GM12878 (cell line): ENCODE data around the gene C10orf67. TPM values are rescaled to one million over a fixed set of nuclear protein-coding genes. Genes with fewer than 3 reads are reported as not detected.
"Not testable (repeated sequence)": the region's sequence is repeated elsewhere in the genome, so short reads cannot be mapped to it uniquely, and the experiment has no call there.

Experiments used
- ATAC-seq: fragments of 200-7000 bp; cut with Tn5 transposase; 3 replicates; pipeline ENCODE4 v1.9.1; 2020; ENCODE audit warnings: mild to moderate bottlenecking, moderate library complexity
- BruUV-seq: library from RNA; stranded (reverse); fragments of 400-500 nt; replicated peaks from 2 replicates; lab custom pipeline; 2021; lab: Mats Ljungman, UMichigan
- CTCF ChIA-PET: fragments of 300-600 bp; sonication (Branson Sonifier 250); formaldehyde crosslinking; extraction: SDS; loops from one replicate; lab custom pipeline; 2021; ENCODE audit warnings: inconsistent platforms; lab: Yijun Ruan, JAX
- POLR2A ChIA-PET: fragments of 350-600 bp; formaldehyde crosslinking; extraction: SDS; loops from one replicate; lab custom pipeline; 2021; ENCODE audit warnings: inconsistent platforms; lab: Charles Lee
- RAD21 ChIA-PET: fragments of 300-600 bp; sonication (Branson Sonifier 250); formaldehyde crosslinking; loops from one replicate; lab custom pipeline; 2023; ENCODE audit warnings: antibody characterized with exemption; ENCODE audit not compliant: unreplicated experiment; lab: Charles Lee
- SMC1A ChIA-PET: fragments of 300-600 bp; sonication (Branson Sonifier 250); formaldehyde crosslinking; loops from one replicate; lab custom pipeline; 2023; ENCODE audit not compliant: unreplicated experiment, uncharacterized antibody; lab: Charles Lee
- DNase-seq: peaks from one replicate; pipeline ENCODE4 v3.0.0-alpha.2; 2011; ENCODE audit warnings: low read depth, low spot score
- FAIRE-seq: peaks from 3 replicates; lab custom pipeline; 2011; peaks lifted over from hg19 to GRCh38; lab: Jason Lieb, UNC
- H2AFZ ChIP-seq: 2 replicates; pipeline ENCODE4 v1.6.0; 2011; ENCODE audit warnings: low read depth, low read length, control low read depth; ENCODE audit not compliant: control insufficient read depth
- H3K27ac ChIP-seq: 2 replicates; pipeline ENCODE4 v1.5.1; 2011; ENCODE audit warnings: control low read depth; ENCODE audit not compliant: control insufficient read depth, insufficient read depth
- H3K27me3 ChIP-seq, 2 experiments: replicated peaks in 1 of 2; 2 replicates each; pipeline versions ENCODE4 v1.6.0 to v1.6.1; 2011; ENCODE audit warnings: low read length in 1 of 2; ENCODE audit not compliant: control insufficient read depth in 2 of 2, insufficient read depth in 2 of 2
- H3K36me3 ChIP-seq, 2 experiments: 2 replicates each; pipeline ENCODE4 v1.5.1; 2011; ENCODE audit warnings: low read length in 1 of 2; ENCODE audit not compliant: control insufficient read depth in 2 of 2, insufficient read depth in 2 of 2
- H3K4me1 ChIP-seq: 2 replicates; pipeline ENCODE4 v1.6.1; 2011; ENCODE audit warnings: mild to moderate bottlenecking, low read length, moderate library complexity, mixed read lengths; ENCODE audit not compliant: control insufficient read depth, insufficient read depth
- H3K4me2 ChIP-seq: 2 replicates; pipeline ENCODE4 v1.6.0; 2011; ENCODE audit warnings: control low read depth; ENCODE audit not compliant: control insufficient read depth, insufficient read depth
- H3K4me3 ChIP-seq: fragments of 200-600 bp; sonication (generic); 2 replicates; pipeline ENCODE4 v1.5.1; 2016
- H3K79me2 ChIP-seq: 2 replicates; pipeline ENCODE4 v1.6.0; 2011; ENCODE audit warnings: low read length; ENCODE audit not compliant: control insufficient read depth, insufficient read depth
- H3K9ac ChIP-seq: 2 replicates; pipeline ENCODE4 v1.8.0; 2011; ENCODE audit warnings: low read length, control low read depth, mixed read lengths; ENCODE audit not compliant: control insufficient read depth, insufficient read depth
- H3K9me3 ChIP-seq: replicated peaks from 3 replicates; pipeline ENCODE4 v1.5.1; 2011; ENCODE audit warnings: mild to moderate bottlenecking, low read length; ENCODE audit not compliant: control insufficient read depth, insufficient read depth
- H4K20me1 ChIP-seq: 2 replicates; pipeline ENCODE4 v1.6.0; 2011; ENCODE audit not compliant: control insufficient read depth, insufficient read depth
- ATF7 ChIP-seq: fragments of 450-650 bp; IDR thresholded peaks from 2 replicates; pipeline ENCODE4 v1.6.1; 2016; ENCODE audit warnings: low read depth, mild to moderate bottlenecking
- LARP7 ChIP-seq: fragments of 450-650 bp; IDR thresholded peaks from 2 replicates; pipeline ENCODE4 v1.6.1; 2017; ENCODE audit warnings: mild to moderate bottlenecking
- MYC ChIP-seq: IDR thresholded peaks from 2 replicates; pipeline ENCODE4 v1.6.1; 2011; ENCODE audit warnings: mild to moderate bottlenecking, low read length, moderate library complexity, inconsistent platforms; ENCODE audit not compliant: insufficient read depth, insufficient replicate concordance, insufficient read length, severe bottlenecking
- NBN ChIP-seq: fragments of 450-650 bp; IDR thresholded peaks from 2 replicates; pipeline ENCODE4 v1.6.1; 2016
- NR2C2 ChIP-seq: IDR thresholded peaks from 2 replicates; pipeline ENCODE4 v1.6.1; 2011; ENCODE audit warnings: borderline replicate concordance, low read depth; ENCODE audit not compliant: control insufficient read depth, insufficient read length
- PAX5 ChIP-seq: IDR thresholded peaks from 2 replicates; pipeline ENCODE4 v1.6.1; 2011; ENCODE audit warnings: low read depth, low read length, borderline replicate concordance
- SMC3 ChIP-seq: IDR thresholded peaks from 2 replicates; pipeline ENCODE4 v1.6.1; 2011; ENCODE audit warnings: low read length, improper control_type of control experiment, borderline replicate concordance
- ZNF622 ChIP-seq: fragments of 450-650 bp; IDR thresholded peaks from 2 replicates; pipeline ENCODE4 v1.6.1; 2017; ENCODE audit warnings: mild to moderate bottlenecking, inconsistent platforms
- WGBS: methylation state at CpG from one replicate; pipeline ENCODE4 v1.1.6; 2016; ENCODE audit warnings: low lambda C conversion rate; ENCODE audit not compliant: insufficient replicate concordance, insufficient coverage; ENCODE audit errors: missing lambda C conversion rate; 5-methylcytosine and 5-hydroxymethylcytosine counted together
- in situ Hi-C: fragments of 300-500 bp; cut with MboI; formaldehyde crosslinking; loops from 9 replicates; pipeline ENCODE4 v1.14.3; 2018; ENCODE audit warnings: mixed read lengths
- intact Hi-C: fragments of 100-400 bp; cut with micrococcal nuclease; formaldehyde crosslinking; loops from one replicate; pipeline ENCODE4 v1.14.2; 2022; ENCODE audit not compliant: unreplicated experiment
- polyA plus RNA-seq, 11 experiments: library from polyadenylated mRNA; depleted of rRNA in 4 of 11; unstranded in 6 of 11; stranded (reverse) in 5 of 11; fragments of >200 nt; fragmentation: Nextera tagmentation in 4 of 11; fragmentation: Illumina TruSeq in 1 of 11; extraction: Ambion mirVana in 4 of 11; extraction: Trizol in 1 of 11; gene quantifications; 1 replicate in 1 of 11; 2 replicates in 10 of 11; pipeline versions ENCODE4 v1.2.1 to v1.2.3, GENCODE V29; 2011 to 2016; ENCODE audit warnings: inconsistent platforms in 2 of 11, missing spikeins in 2 of 11, low read depth in 1 of 11
- total RNA-seq, 4 experiments: library from RNA; depleted of rRNA in 3 of 4; stranded (reverse); fragments of >200 nt in 3 of 4; fragmentation: Illumina TruSeq in 1 of 4; extraction: Trizol in 1 of 4; gene quantifications; 2 replicates each; pipeline versions ENCODE4 v1.2.1 to v1.2.3, GENCODE V29; 2013 to 2021
- TF ChIP-seq, protein P1 (sequence below): fragments of 450-650 bp; formaldehyde crosslinking; IDR thresholded peaks from 2 replicates; pipeline ENCODE4 v1.4.0; 2020; ENCODE audit warnings: mild to moderate bottlenecking, moderate library complexity
- TF ChIP-seq, protein P2 (sequence below): fragments of 450-650 bp; IDR thresholded peaks from 2 replicates; pipeline ENCODE4 v1.6.1; 2018; ENCODE audit warnings: mild to moderate bottlenecking, low read depth, moderate library complexity; ENCODE audit not compliant: partially characterized antibody

Gene C10orf67
- total and polyA plus RNA-seq, 10 of the 15 experiments (the other 5 are each of a cell fraction or from before 2014, with no cell fraction given) = 0.06 TPM; not detected in 9

DNA sequence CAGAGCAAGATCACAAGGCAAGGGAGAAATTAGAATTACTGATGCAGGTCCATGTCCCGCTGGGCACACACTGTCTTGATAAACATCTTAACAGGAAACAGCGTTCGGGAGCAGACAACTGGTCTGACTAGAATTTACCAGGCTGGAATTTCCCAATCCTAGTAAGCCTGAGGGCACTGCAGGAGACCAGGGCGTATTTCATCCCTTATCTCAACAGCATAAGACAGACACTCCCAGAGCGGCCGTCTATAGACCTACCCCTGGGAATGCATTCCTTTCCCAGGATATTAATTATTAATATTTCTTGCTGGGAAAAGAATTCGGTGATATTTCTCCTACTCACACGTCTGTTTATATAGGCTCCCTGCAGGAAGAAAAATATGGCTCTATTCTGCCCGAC lies 70.4 kb downstream of the C10orf67 start:
- FAIRE-seq, H4K20me1 ChIP-seq, H3K9me3 ChIP-seq, RAD21 ChIA-PET, H3K27ac ChIP-seq, H3K4me2 ChIP-seq, H3K79me2 ChIP-seq, BruUV-seq, SMC1A ChIA-PET, intact Hi-C loops, H3K4me1 ChIP-seq, H3K27me3 ChIP-seq, ATAC-seq, DNase-seq, H3K9ac ChIP-seq, in situ Hi-C loops, H3K4me3 ChIP-seq, H2AFZ ChIP-seq, POLR2A ChIA-PET, H3K36me3 ChIP-seq: not testable (repeated sequence)
- 43% methylated on average over 9 of the region's 9 CpGs for WGBS
- CTCF ChIA-PET = interaction anchor here (1.8 kb wide), 1 partner anchor 21 kb away, joined by 4 read pairs; no protein-coding TSS in a partner anchor

DNA sequence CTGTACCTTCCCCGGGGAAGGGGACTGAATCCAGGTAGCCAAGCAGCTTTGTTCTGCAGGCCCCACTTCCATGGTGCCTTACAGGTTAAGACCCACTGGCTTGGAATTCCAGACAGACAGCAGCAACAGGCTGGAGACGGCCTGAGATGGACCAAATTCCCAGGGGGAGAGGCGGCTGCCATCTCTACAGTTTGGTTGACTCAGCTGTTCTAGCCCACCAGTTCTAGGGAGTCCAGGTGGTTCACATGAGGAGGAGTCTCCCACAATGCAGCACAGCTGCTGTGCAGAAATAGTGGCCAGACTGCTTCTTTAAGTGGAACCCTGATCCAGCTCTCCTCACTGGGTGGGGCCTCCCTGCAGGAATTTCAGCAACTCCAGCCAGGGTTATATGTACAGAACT lies 74.1 kb downstream of the C10orf67 start:
- H2AFZ ChIP-seq = no peak overlapping the region
- intact Hi-C loops (no loop called here), in situ Hi-C loops (no loop called here)
- H3K9ac ChIP-seq = no peak overlapping the region
- no peak overlapping the region for H3K4me2 ChIP-seq
- no peak overlapping the region for H3K4me3 ChIP-seq
- no peaks in the 10 kb centered on the region for H3K79me2 ChIP-seq
- no peaks in the 10 kb centered on the region for H3K27me3 ChIP-seq
- H4K20me1 ChIP-seq = no peaks in the 10 kb centered on the region
- 16% methylated on average over 3 of the region's 3 CpGs for WGBS
- SMC1A ChIA-PET = no interaction called here
- RAD21 ChIA-PET = no interaction called here
- FAIRE-seq = no peak
- no peak for ATAC-seq
- no peak for DNase-seq
- H3K36me3 ChIP-seq = no peaks in the 10 kb centered on the region
- POLR2A ChIA-PET = no interaction called here
- no peaks in the 10 kb centered on the region for H3K4me1 ChIP-seq
- BruUV-seq = no TSS peak
- no peaks in the 10 kb centered on the region; the same call in 2 of the 3 replicates for H3K9me3 ChIP-seq
- no peak overlapping the region for H3K27ac ChIP-seq
- CTCF ChIA-PET = no interaction called here
- TF ChIP-seq NBN (no peak), PAX5 (no peak), SMC3 (no peak), NR2C2 (no peak), ATF7 (no peak), LARP7 (no peak), ZNF622 (no peak), MYC (no peak)
- TF ChIP-seq, protein P1, sequence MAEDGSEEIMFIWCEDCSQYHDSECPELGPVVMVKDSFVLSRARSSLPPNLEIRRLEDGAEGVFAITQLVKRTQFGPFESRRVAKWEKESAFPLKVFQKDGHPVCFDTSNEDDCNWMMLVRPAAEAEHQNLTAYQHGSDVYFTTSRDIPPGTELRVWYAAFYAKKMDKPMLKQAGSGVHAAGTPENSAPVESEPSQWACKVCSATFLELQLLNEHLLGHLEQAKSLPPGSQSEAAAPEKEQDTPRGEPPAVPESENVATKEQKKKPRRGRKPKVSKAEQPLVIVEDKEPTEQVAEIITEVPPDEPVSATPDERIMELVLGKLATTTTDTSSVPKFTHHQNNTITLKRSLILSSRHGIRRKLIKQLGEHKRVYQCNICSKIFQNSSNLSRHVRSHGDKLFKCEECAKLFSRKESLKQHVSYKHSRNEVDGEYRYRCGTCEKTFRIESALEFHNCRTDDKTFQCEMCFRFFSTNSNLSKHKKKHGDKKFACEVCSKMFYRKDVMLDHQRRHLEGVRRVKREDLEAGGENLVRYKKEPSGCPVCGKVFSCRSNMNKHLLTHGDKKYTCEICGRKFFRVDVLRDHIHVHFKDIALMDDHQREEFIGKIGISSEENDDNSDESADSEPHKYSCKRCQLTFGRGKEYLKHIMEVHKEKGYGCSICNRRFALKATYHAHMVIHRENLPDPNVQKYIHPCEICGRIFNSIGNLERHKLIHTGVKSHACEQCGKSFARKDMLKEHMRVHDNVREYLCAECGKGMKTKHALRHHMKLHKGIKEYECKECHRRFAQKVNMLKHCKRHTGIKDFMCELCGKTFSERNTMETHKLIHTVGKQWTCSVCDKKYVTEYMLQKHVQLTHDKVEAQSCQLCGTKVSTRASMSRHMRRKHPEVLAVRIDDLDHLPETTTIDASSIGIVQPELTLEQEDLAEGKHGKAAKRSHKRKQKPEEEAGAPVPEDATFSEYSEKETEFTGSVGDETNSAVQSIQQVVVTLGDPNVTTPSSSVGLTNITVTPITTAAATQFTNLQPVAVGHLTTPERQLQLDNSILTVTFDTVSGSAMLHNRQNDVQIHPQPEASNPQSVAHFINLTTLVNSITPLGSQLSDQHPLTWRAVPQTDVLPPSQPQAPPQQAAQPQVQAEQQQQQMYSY (CRISPR knock-in tag) = no peak
- TF ChIP-seq, protein P2, sequence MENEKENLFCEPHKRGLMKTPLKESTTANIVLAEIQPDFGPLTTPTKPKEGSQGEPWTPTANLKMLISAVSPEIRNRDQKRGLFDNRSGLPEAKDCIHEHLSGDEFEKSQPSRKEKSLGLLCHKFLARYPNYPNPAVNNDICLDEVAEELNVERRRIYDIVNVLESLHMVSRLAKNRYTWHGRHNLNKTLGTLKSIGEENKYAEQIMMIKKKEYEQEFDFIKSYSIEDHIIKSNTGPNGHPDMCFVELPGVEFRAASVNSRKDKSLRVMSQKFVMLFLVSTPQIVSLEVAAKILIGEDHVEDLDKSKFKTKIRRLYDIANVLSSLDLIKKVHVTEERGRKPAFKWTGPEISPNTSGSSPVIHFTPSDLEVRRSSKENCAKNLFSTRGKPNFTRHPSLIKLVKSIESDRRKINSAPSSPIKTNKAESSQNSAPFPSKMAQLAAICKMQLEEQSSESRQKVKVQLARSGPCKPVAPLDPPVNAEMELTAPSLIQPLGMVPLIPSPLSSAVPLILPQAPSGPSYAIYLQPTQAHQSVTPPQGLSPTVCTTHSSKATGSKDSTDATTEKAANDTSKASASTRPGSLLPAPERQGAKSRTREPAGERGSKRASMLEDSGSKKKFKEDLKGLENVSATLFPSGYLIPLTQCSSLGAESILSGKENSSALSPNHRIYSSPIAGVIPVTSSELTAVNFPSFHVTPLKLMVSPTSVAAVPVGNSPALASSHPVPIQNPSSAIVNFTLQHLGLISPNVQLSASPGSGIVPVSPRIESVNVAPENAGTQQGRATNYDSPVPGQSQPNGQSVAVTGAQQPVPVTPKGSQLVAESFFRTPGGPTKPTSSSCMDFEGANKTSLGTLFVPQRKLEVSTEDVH = no peak
